Measurements from ENCODE around the gene GRXCR1.

The GRXCR1 gene

GRCh38 chr4:43008793-43009192 is 116.3 kb downstream of the GRXCR1 start:
- no peak for DNase-seq (ENCODE audit: low read depth in 2 of 2)
- H3K4me3 ChIP-seq (replicated peaks in 1 of 2; ENCODE audit: low read depth in 2 of 2, low read length in 2 of 2), result no peak overlapping the region
- TF ChIP-seq CTCF (IDR thresholded peaks at IDR 0.05; ENCODE audit: low read depth, low read length), result no peak

GRCh38 chr4:43014256-43014655 is 121.7 kb downstream of the GRXCR1 start:
- DNase-seq (ENCODE audit: low read depth in 2 of 2), result no peak
- no peak for TF ChIP-seq CTCF (IDR thresholded peaks at IDR 0.05; ENCODE audit: low read depth, low read length)

GRCh38 chr4:43041632-43042031 is 149.1 kb downstream of the GRXCR1 start:
- no peak overlapping the region for H3K4me3 ChIP-seq (replicated peaks in 1 of 2; ENCODE audit: low read depth in 2 of 2, low read length in 2 of 2)
- no peak for DNase-seq (ENCODE audit: low read depth in 2 of 2)
- no peak for TF ChIP-seq CTCF (IDR thresholded peaks at IDR 0.05; ENCODE audit: low read depth, low read length)

More at GRCh38 chr4:43014256-43014655, 121.7 kb downstream of the GRXCR1 start:
- no peak overlapping the region for H3K4me3 ChIP-seq (replicated peaks in 1 of 2; ENCODE audit: low read depth in 2 of 2, low read length in 2 of 2)

GRCh38 chr4:43047058-43047457 is 154.5 kb downstream of the GRXCR1 start:
- H3K4me3 ChIP-seq (replicated peaks in 1 of 2; ENCODE audit: low read depth in 2 of 2, low read length in 2 of 2), result no peak overlapping the region
- DNase-seq (ENCODE audit: low read depth in 2 of 2), result no peak
- no peak for TF ChIP-seq CTCF (IDR thresholded peaks at IDR 0.05; ENCODE audit: low read depth, low read length)

GRCh38 chr4:43048570-43048969 is 156.1 kb downstream of the GRXCR1 start:
- DNase-seq (ENCODE audit: low read depth in 2 of 2), result no peak
- no peak overlapping the region for H3K4me3 ChIP-seq (replicated peaks in 1 of 2; ENCODE audit: low read depth in 2 of 2, low read length in 2 of 2)
- TF ChIP-seq CTCF (IDR thresholded peaks at IDR 0.05; ENCODE audit: low read depth, low read length), result no peak

- no peak for DNase-seq (ENCODE audit: low read depth in 2 of 2)
- no peak for TF ChIP-seq CTCF (IDR thresholded peaks at IDR 0.05; ENCODE audit: low read depth, low read length)
- no peak overlapping the region for H3K4me3 ChIP-seq (replicated peaks in 1 of 2; ENCODE audit: low read depth in 2 of 2, low read length in 2 of 2)
Observed at GRCh38 chr4:43049326-43049725, 156.8 kb downstream of the GRXCR1 start.

GRCh38 chr4:43066415-43066814 is 173.9 kb downstream of the GRXCR1 start:
- no peak for DNase-seq (ENCODE audit: low read depth in 2 of 2)
- H3K4me3 ChIP-seq (replicated peaks in 1 of 2; ENCODE audit: low read depth in 2 of 2, low read length in 2 of 2), result no peak overlapping the region
- TF ChIP-seq CTCF (IDR thresholded peaks at IDR 0.05; ENCODE audit: low read depth, low read length), result no peak

Data from cardiac fibroblast (primary cell).